AML-193 (cell line): Measurements from ENCODE around the gene DNAJC4.

ENCODE experiments used
- DNase-seq, 2 experiments: peaks; one replicate each; lab custom pipeline; 2025; lab: John Stamatoyannopoulos, UW

Gene DNAJC4

GRCh38 chr11:64230171-64230984 lies at the start of gene DNAJC4:
Gene DNAJC4 (plus strand): TSS chr11:64230548. CDS start chr11:64230855, 307 bp downstream.
- peak; percentile 76 to 78 for DNase-seq

- DNase-seq: no peak
Observed at GRCh38 chr11:64180891-64181290, 49.5 kb upstream of the DNAJC4 start.

- peak; percentile 72 to 81 for DNase-seq
Observed at GRCh38 chr11:64181506-64182411, 48.6 kb upstream of the DNAJC4 start.

- DNase-seq: no peak
Observed at GRCh38 chr11:64183890-64184289, 46.5 kb upstream of the DNAJC4 start.

GRCh38 chr11:64185175-64185692 lies 45.1 kb upstream of the DNAJC4 start:
- peak; percentile 40 to 57 for DNase-seq

- peak; percentile 98 to 99 for DNase-seq
Observed at GRCh38 chr11:64185693-64186491, 44.5 kb upstream of the DNAJC4 start, which contains the start of gene STIP1. Gene STIP1 (plus strand): TSS chr11:64186171. CDS start chr11:64186262, 91 bp downstream.

- no peak for DNase-seq
Observed at GRCh38 chr11:64186492-64187165, 43.7 kb upstream of the DNAJC4 start.

- no peak for DNase-seq
Observed at GRCh38 chr11:64192434-64192833, 37.9 kb upstream of the DNAJC4 start.

- no peak for DNase-seq
Observed at GRCh38 chr11:64196626-64197025, 33.7 kb upstream of the DNAJC4 start.

- peak in 1 of 2 experiments; percentile 8 for DNase-seq
Observed at GRCh38 chr11:64198511-64198910, 31.8 kb upstream of the DNAJC4 start.

- no peak for DNase-seq
Observed at GRCh38 chr11:64201543-64201942, 28.8 kb upstream of the DNAJC4 start.

- no peak for DNase-seq
Observed at GRCh38 chr11:64202992-64203391, 27.4 kb upstream of the DNAJC4 start.

GRCh38 chr11:64203421-64204079 lies 26.8 kb upstream of the DNAJC4 start:
- DNase-seq: no peak

- DNase-seq: no peak
Observed at GRCh38 chr11:64204080-64204440, 26.3 kb upstream of the DNAJC4 start.

GRCh38 chr11:64204464-64204989 lies 25.8 kb upstream of the DNAJC4 start:
- peak; percentile 79 to 84 for DNase-seq

GRCh38 chr11:64206457-64207255 lies 23.7 kb upstream of the DNAJC4 start, which contains the start of gene FERMT3:
Gene FERMT3 (plus strand): TSS chr11:64206721. CDS start chr11:64207365, 644 bp downstream.
- peak; percentile 48 to 53 for DNase-seq

GRCh38 chr11:64207256-64208085 lies 22.9 kb upstream of the DNAJC4 start:
- DNase-seq: peak; percentile 68 to 79

- no peak for DNase-seq
Observed at GRCh38 chr11:64208086-64208795, 22.1 kb upstream of the DNAJC4 start.
